Stomach (tissue), 4 donors: ENCODE results near the gene STIM1.

Experiments used
- EP300 ChIP-seq: sonication (generic); formaldehyde crosslinking; IDR thresholded peaks from one replicate; pipeline ENCODE4 v1.6.1; 2017; ENCODE audit warnings: antibody characterized with exemption
- POLR2A ChIP-seq, 4 donors: fragments of 450-650 bp; IDR thresholded peaks; one replicate each; pipeline ENCODE4 v1.6.1; 2016; ENCODE audit warnings: antibody characterized with exemption in 4 of 4, control low read depth in 2 of 4, mild to moderate bottlenecking in 1 of 4, moderate library complexity in 1 of 4
- POLR2AphosphoS5 ChIP-seq, 3 donors: sonication (generic); formaldehyde crosslinking; IDR thresholded peaks; one replicate each; pipeline ENCODE4 v1.6.1; 2016; ENCODE audit warnings: antibody characterized with exemption in 3 of 3
- TF ChIP-seq, protein P1 (sequence below), 7 experiments: fragments of 450-650 bp in 4 of 7; fragments of 200-600 bp in 3 of 7; sonication (generic) in 3 of 7; IDR thresholded peaks; one replicate each; pipeline ENCODE4 v1.5.1; 2016 to 2019; ENCODE audit warnings: antibody characterized with exemption in 7 of 7, control low read depth in 2 of 7, mild to moderate bottlenecking in 1 of 7

DNA sequence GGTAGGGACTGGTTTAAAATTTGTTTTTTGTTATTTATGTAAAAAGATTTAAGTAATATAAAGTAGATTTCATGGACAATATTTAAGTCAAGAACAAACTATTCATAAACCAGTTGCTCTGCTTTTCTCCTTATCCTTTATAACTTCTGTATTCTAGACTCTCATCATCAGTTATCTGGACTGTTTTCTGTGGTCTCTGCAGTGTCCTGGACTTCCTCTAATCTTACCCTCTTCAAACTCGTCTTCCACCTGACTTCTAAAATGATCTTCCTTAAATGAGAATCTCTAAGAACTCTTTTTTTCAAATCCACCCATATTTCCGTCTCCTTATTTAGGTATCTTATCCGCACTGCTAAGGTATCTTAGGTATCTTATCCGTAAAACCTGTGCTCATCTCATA is 247.2 kb downstream of the STIM1 start:
- TF ChIP-seq, protein P1, sequence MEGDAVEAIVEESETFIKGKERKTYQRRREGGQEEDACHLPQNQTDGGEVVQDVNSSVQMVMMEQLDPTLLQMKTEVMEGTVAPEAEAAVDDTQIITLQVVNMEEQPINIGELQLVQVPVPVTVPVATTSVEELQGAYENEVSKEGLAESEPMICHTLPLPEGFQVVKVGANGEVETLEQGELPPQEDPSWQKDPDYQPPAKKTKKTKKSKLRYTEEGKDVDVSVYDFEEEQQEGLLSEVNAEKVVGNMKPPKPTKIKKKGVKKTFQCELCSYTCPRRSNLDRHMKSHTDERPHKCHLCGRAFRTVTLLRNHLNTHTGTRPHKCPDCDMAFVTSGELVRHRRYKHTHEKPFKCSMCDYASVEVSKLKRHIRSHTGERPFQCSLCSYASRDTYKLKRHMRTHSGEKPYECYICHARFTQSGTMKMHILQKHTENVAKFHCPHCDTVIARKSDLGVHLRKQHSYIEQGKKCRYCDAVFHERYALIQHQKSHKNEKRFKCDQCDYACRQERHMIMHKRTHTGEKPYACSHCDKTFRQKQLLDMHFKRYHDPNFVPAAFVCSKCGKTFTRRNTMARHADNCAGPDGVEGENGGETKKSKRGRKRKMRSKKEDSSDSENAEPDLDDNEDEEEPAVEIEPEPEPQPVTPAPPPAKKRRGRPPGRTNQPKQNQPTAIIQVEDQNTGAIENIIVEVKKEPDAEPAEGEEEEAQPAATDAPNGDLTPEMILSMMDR (IDR thresholded peaks at IDR 0.05), result no peak
- TF ChIP-seq POLR2A (IDR thresholded peaks at IDR 0.05) (no peak), EP300 (no peak), POLR2AphosphoS5 (IDR thresholded peaks at IDR 0.05) (no peak)
